Stomach (tissue), 9 donors: Measurements from ENCODE around the gene TMEM236. TPM values are rescaled to one million over a fixed set of nuclear protein-coding genes. Genes with fewer than 3 reads are reported as not detected.

Experiments used
- DNase-seq, 2 donors: peaks; one replicate each; pipeline versions ENCODE4 v3.0.0 to v3.0.0-alpha.2; 2013 to 2019
- H3K27ac ChIP-seq, 5 donors: fragments of 200-600 bp in 4 of 5; sonication (generic) in 4 of 5; one replicate each; pipeline ENCODE4 v1.5.1; 2013 to 2019; ENCODE audit warnings: mild to moderate bottlenecking in 1 of 5, moderate library complexity in 1 of 5
- H3K27me3 ChIP-seq, 3 donors: fragments of 200-600 bp; sonication (generic); one replicate each; pipeline ENCODE4 v1.5.1; 2017 to 2019; ENCODE audit warnings: mixed run types in 1 of 3
- H3K36me3 ChIP-seq, 4 donors: fragments of 200-600 bp; sonication (generic); 1 replicate in 3 of 4; 2 replicates in 1 of 4; pipeline ENCODE4 v1.5.1; 2016 to 2019
- H3K4me1 ChIP-seq, 4 donors: fragments of 200-600 bp; sonication (generic); one replicate each; pipeline ENCODE4 v1.5.1; 2016 to 2019
- H3K4me3 ChIP-seq, 4 donors: fragments of 200-600 bp; sonication (generic) in 3 of 4; one replicate each; pipeline ENCODE4 v1.5.1; 2016 to 2019; ENCODE audit warnings: mild to moderate bottlenecking in 1 of 4
- H3K9me3 ChIP-seq, 4 donors: fragments of 200-600 bp; sonication (generic); one replicate each; pipeline ENCODE4 v1.5.1; 2016 to 2019
- EP300 ChIP-seq: sonication (generic); formaldehyde crosslinking; IDR thresholded peaks from one replicate; pipeline ENCODE4 v1.6.1; 2017; ENCODE audit warnings: antibody characterized with exemption
- POLR2A ChIP-seq, 4 donors: fragments of 450-650 bp; IDR thresholded peaks; one replicate each; pipeline ENCODE4 v1.6.1; 2016; ENCODE audit warnings: antibody characterized with exemption in 4 of 4, control low read depth in 2 of 4, mild to moderate bottlenecking in 1 of 4, moderate library complexity in 1 of 4
- POLR2AphosphoS5 ChIP-seq, 3 donors: sonication (generic); formaldehyde crosslinking; IDR thresholded peaks; one replicate each; pipeline ENCODE4 v1.6.1; 2016; ENCODE audit warnings: antibody characterized with exemption in 3 of 3
- WGBS, 5 donors: extraction: QIAGEN DNeasy Blood & Tissue Kit in 3 of 5; methylation state at CpG; one replicate each; pipeline versions ENCODE4 v1.1.5 to v1.1.7; 2013 to 2018; 5-methylcytosine and 5-hydroxymethylcytosine counted together
- intact Hi-C: fragments of 100-400 bp; cut with DNase I; formaldehyde crosslinking; loops from one replicate; pipeline ENCODE4 v1.15.1; 2023; ENCODE audit warnings: low total_unique reads
- polyA plus RNA-seq, 3 donors: library from polyadenylated mRNA; stranded (reverse); fragments of 200-250 nt; gene quantifications; one replicate each; pipeline ENCODE4 v1.2.3, GENCODE V29; 2013
- total RNA-seq, 5 donors: library from RNA; depleted of rRNA; stranded (reverse); fragments of >200 nt; gene quantifications; one replicate each; pipeline versions ENCODE4 v1.1.0 to v1.2.3, GENCODE V29; 2014 to 2016
- TF ChIP-seq, protein P1 (sequence below), 7 experiments: fragments of 450-650 bp in 4 of 7; fragments of 200-600 bp in 3 of 7; sonication (generic) in 3 of 7; IDR thresholded peaks; one replicate each; pipeline ENCODE4 v1.5.1; 2016 to 2019; ENCODE audit warnings: antibody characterized with exemption in 7 of 7, control low read depth in 2 of 7, mild to moderate bottlenecking in 1 of 7
- donor health status: healthy with polysubstance abuse.
- donor health status: Bipolar disorder and iron deficiency.
- donor health status: healthy.

TMEM236 gene
- total and polyA plus RNA-seq, 8 donors: 0.08 to 9.6 (median 1.3) TPM; not detected in 2

- intact Hi-C loops: no loop called here
- 63 to 78% (median 66%) methylated on average over 5 of the region's 5 CpGs for WGBS, 5 donors
- no peak for DNase-seq
Measured at GRCh38 chr10:17768957-17769356, 17.0 kb downstream of the TMEM236 start.

GRCh38 chr10:17771017-17771416, 19.0 kb downstream of the TMEM236 start:
- no peak overlapping the region for H3K4me3 ChIP-seq
- no peaks in the 10 kb centered on the region for H3K36me3 ChIP-seq
- intact Hi-C loops: no loop called here
- DNase-seq: no peak
- H3K4me1 ChIP-seq: no peaks in the 10 kb centered on the region
- H3K9me3 ChIP-seq: no peaks in the 10 kb centered on the region
- 76 to 83% (median 82%) methylated on average over 4 of the region's 4 CpGs for WGBS, 5 donors
- H3K27ac ChIP-seq: no peak overlapping the region
- no peaks in the 10 kb centered on the region for H3K27me3 ChIP-seq
- TF ChIP-seq POLR2A (IDR thresholded peaks at IDR 0.05) (no peak), POLR2AphosphoS5 (IDR thresholded peaks at IDR 0.05) (no peak), EP300 (no peak)
- TF ChIP-seq, protein P1, sequence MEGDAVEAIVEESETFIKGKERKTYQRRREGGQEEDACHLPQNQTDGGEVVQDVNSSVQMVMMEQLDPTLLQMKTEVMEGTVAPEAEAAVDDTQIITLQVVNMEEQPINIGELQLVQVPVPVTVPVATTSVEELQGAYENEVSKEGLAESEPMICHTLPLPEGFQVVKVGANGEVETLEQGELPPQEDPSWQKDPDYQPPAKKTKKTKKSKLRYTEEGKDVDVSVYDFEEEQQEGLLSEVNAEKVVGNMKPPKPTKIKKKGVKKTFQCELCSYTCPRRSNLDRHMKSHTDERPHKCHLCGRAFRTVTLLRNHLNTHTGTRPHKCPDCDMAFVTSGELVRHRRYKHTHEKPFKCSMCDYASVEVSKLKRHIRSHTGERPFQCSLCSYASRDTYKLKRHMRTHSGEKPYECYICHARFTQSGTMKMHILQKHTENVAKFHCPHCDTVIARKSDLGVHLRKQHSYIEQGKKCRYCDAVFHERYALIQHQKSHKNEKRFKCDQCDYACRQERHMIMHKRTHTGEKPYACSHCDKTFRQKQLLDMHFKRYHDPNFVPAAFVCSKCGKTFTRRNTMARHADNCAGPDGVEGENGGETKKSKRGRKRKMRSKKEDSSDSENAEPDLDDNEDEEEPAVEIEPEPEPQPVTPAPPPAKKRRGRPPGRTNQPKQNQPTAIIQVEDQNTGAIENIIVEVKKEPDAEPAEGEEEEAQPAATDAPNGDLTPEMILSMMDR (IDR thresholded peaks at IDR 0.05): no peak

More at GRCh38 chr10:17768957-17769356, 17.0 kb downstream of the TMEM236 start:
- H3K9me3 ChIP-seq: no peaks in the 10 kb centered on the region
- no peaks in the 10 kb centered on the region for H3K36me3 ChIP-seq
- H3K4me3 ChIP-seq: no peak overlapping the region
- no peaks in the 10 kb centered on the region for H3K27me3 ChIP-seq
- H3K27ac ChIP-seq: no peak overlapping the region
- TF ChIP-seq EP300 (no peak), POLR2A (IDR thresholded peaks at IDR 0.05) (no peak), POLR2AphosphoS5 (IDR thresholded peaks at IDR 0.05) (no peak)
- TF ChIP-seq, protein P1 (IDR thresholded peaks at IDR 0.05): no peak
- H3K4me1 ChIP-seq: no peaks in the 10 kb centered on the region

- peak in 1 of 2 donors; percentile 39 for DNase-seq
- no peak for TF ChIP-seq POLR2A (IDR thresholded peaks at IDR 0.05)
- TF ChIP-seq EP300: no peak
- no peak for TF ChIP-seq POLR2AphosphoS5 (IDR thresholded peaks at IDR 0.05)
- TF ChIP-seq, protein P1 (IDR thresholded peaks at IDR 0.05): no peak
Measured at GRCh38 chr10:17779784-17780183, 27.8 kb downstream of the TMEM236 start.

DNA sequence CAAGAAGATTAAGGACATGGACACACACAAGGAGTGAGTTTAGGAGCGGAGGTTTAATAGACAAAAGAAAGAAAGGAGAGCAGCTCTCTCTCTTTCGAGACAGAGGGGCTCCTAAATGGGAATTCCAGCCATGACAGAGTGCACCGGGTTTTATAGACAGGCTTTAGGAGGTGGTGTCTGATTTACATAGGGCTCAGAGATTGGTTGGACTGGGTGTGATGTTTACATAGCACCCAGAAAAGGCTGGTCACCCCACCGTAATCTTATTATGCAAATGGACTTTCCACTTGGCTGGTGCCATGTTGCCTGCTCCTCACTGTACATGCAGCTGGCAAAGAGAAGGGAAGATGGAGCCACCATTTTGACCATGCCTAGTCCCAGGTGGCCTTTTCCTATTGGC, 28.7 kb downstream of the TMEM236 start:
- 82 to 95% (median 93%) methylated on average over 4 of the region's 4 CpGs for WGBS, 5 donors
- intact Hi-C loops: no loop called here
- TF ChIP-seq EP300 (no peak), POLR2AphosphoS5 (IDR thresholded peaks at IDR 0.05) (no peak), POLR2A (IDR thresholded peaks at IDR 0.05) (no peak)
- TF ChIP-seq, protein P1 (IDR thresholded peaks at IDR 0.05): no peak

More at GRCh38 chr10:17779784-17780183, 27.8 kb downstream of the TMEM236 start:
- H3K27ac ChIP-seq: no peak overlapping the region
- no peaks in the 10 kb centered on the region for H3K27me3 ChIP-seq
- H3K4me1 ChIP-seq: peaks cover 0 to 21% (median 9%) of the 10 kb centered on the region in 4 donors
- no peaks in the 10 kb centered on the region for H3K36me3 ChIP-seq
- no peak overlapping the region for H3K4me3 ChIP-seq
- 47 to 63% (median 56%) methylated on average over 4 of the region's 4 CpGs for WGBS, 5 donors
- no peaks in the 10 kb centered on the region for H3K9me3 ChIP-seq
- intact Hi-C loops: no loop called here

More for the DNA sequence above, 28.7 kb downstream of the TMEM236 start:
- no peak for DNase-seq
- Histone ChIP-seq H3K36me3 (no peaks in the 10 kb centered on the region), H3K27ac (no peak overlapping the region), H3K4me3 (no peak overlapping the region), H3K27me3 (no peaks in the 10 kb centered on the region), H3K4me1 (peaks cover 0 to 23% (median 9%) of the 10 kb centered on the region in 4 donors), H3K9me3 (no peaks in the 10 kb centered on the region)
